NCI-H2196 treated with DMSO at 0.1 percent for 48 hours (cell line): ENCODE results near the gene PPM1E.
"Not testable (repeated sequence)": the region's sequence is repeated elsewhere in the genome, so short reads cannot be mapped to it uniquely, and the experiment has no call there.

ENCODE experiments used
- DNase-seq: peaks from one replicate; lab custom pipeline; 2025; ENCODE audit not compliant: unreplicated experiment; lab: John Stamatoyannopoulos, UW

The PPM1E gene

GRCh38 chr17:58755577-58756245 is at the start of gene PPM1E:
Gene PPM1E (plus strand): TSS chr17:58755854.
- DNase-seq: peak; percentile 72

DNA sequence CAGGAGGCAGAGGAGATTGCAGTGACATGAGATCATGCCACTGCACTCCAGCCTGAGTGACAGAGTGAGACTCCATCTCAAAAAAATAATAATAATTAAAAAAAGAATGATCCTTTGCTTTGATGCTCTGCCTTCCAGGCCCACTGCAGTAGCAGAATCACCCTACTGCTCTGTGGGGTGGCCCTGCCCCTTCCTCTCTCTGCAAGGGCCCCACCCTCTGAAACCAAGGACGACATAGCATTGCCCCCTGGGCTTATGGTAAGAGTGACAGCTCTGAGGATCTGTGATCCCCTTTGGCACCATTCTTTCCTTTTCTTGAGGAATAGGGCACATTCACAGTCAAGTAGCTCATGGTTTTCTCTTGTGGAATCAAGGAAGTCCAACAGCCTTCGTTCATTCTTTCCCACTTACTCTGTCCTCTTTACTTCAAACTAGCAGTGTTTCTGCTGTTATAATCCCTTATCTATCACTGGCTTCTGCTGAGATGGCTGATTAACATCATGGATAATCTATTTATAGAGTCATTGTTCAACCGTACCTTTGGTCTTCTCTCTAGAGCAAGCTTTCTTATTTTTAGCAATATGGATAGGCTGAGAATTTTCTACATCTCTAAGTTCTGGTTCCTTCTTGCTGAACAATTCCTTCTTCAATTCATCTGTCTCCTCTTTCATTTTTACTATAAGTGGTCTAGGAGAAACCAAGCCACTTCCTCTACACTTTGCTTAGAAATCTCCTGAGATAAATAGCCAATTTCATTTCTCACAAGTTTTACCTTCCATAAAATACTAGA is 49.1 kb upstream of the PPM1E start:
- no peak for DNase-seq

DNA sequence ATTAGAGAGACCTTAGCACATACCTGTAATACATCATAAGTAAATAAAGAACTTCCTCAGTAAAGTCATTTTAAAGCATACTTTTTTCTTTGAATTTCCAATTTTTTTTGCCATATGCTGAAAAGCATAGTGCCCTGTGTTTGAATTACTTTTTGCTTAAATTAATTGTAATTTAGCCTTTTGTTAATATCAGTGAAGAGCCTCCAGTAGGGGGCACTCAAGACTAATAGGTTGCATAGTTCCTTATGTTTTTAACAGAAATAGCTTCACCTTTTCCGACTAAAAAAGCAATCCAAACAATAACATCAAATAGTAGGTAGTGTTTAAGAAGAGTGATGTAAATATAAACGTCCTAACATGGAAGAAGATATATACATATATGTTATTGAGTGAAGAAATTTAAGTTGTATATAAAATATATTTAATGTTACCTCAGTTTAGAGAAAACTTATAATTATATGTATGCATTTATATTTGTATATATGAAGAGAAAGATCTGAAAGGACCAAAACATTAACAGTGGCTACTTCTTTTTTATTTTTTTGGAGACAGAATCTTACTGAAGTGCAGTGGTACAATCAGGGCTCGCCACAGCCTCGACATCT is 44.6 kb upstream of the PPM1E start:
- no peak for DNase-seq

- DNase-seq: no peak
Observed at GRCh38 chr17:58722274-58722673, 33.4 kb upstream of the PPM1E start.

GRCh38 chr17:58722696-58723095 is 33.0 kb upstream of the PPM1E start:
- DNase-seq: no peak

DNA sequence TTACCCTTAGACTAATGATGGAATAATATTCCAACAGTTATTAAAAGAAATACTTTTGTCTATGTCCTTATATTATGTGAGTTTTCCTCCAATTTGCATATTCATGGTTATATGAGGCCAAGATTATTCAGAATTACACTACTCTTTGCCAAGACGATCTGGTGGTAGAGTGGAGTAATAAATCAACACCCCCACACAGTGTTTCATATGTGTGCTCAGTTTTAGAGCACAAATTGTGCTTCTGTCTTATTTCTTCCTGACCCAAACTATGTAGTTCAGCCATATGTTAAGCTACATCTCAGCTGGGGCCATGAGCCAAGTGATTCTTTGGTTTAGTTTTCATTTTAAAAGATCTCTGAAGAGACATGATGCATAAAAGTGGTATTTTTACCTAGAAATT is 26.9 kb upstream of the PPM1E start:
- DNase-seq: no peak

- DNase-seq: no peak
Observed at GRCh38 chr17:58730937-58731336, 24.7 kb upstream of the PPM1E start.

DNA sequence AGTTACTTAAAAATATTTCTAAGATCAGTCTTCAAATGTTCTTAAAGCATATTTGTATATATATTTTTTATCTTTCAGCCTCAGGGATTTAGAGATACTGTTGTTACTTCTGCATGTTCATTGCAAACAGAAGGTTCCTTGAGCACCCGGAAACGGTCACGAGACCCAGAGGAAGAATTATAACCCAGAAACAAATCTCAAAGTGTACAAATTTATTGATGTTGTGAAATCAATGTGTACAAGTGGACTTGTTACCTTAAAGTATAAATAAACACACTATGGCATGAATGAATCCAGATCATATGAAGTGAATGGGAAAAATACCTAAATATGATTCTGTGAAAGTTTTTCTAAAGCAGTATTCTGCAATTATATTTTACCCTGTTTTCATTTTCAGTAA is 21.6 kb upstream of the PPM1E start:
- no peak for DNase-seq

DNA sequence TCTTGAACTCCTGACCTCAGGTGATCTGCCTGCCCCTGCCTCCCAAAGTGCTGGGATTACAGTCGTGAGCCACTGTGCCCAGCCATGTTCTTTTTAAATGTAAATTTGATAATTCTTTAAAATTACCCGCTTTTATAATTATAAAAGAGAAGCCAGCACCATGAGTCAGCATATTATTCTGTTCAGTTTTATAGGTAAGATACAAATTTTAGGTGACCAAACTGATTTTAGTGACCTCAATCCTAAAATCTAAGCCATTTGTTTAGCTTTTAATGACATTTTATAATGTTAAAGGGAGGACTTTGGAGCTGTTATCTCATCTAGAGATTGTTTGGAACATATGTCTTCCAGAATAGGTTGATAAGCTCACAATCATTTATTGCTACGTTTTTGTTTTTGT is 20.8 kb upstream of the PPM1E start:
- DNase-seq: no peak

DNA sequence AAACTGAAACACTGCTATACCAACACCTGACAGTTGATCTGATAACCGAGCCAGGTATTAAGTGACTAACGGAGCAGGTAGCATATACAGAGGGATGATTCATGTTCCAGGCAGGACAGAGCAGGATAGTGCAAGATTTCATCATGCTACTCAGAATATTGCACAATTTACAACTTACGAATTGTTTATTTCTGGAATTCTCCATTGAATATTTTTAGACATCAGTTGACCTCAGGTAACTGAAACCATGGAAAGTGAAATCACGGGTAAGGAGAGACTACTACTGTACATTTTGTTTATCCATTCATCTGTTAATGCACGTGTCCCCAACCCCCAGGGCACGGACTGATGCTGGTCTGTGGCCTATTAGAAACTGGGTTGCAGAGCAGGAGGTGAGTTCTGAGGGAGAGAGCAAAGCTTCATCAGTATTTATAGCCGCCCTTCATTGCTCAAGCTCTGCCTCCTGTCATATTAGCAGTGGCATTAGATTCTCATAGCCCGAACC is 14.5 kb upstream of the PPM1E start:
- no peak for DNase-seq

GRCh38 chr17:58747674-58748073 is 8.0 kb upstream of the PPM1E start:
- no peak for DNase-seq

DNA sequence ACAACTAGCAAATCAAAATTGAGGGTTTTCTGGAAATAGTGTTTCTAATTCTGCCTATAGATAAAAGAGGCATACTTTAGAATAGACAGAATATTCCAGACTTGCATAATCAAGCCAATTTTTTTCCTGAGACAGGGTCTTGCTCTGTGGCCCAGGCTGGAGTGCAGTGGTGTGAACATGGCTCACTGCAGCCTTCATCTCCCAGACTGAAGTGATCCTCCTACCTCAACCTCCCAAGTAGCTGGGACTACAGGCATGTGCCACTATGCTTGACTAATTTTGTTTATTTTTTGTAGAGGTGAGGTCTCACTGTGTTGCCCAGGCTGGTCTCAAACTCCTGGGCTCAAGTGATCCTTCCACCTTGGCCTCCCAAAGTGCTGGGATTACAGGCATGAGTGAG is 6.0 kb upstream of the PPM1E start:
- DNase-seq: not testable (repeated sequence)

GRCh38 chr17:58753026-58753425 is 2.6 kb upstream of the PPM1E start:
- DNase-seq: no peak

DNA sequence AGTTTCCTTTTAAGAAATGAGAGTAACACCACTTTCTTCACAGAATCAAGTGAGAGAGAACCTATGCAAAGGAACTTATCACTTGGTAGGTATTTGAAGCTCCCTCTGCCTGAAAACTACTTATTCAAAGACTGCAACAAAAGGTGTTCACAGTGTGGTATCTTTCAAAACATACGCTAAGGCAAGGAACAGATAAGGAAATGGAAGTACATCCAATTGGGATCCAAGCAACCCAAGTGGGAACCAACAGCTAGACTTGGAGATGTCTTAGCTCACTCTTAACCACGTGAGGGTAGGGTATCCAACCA is 431 bp upstream of the PPM1E start:
- no peak for DNase-seq

DNA sequence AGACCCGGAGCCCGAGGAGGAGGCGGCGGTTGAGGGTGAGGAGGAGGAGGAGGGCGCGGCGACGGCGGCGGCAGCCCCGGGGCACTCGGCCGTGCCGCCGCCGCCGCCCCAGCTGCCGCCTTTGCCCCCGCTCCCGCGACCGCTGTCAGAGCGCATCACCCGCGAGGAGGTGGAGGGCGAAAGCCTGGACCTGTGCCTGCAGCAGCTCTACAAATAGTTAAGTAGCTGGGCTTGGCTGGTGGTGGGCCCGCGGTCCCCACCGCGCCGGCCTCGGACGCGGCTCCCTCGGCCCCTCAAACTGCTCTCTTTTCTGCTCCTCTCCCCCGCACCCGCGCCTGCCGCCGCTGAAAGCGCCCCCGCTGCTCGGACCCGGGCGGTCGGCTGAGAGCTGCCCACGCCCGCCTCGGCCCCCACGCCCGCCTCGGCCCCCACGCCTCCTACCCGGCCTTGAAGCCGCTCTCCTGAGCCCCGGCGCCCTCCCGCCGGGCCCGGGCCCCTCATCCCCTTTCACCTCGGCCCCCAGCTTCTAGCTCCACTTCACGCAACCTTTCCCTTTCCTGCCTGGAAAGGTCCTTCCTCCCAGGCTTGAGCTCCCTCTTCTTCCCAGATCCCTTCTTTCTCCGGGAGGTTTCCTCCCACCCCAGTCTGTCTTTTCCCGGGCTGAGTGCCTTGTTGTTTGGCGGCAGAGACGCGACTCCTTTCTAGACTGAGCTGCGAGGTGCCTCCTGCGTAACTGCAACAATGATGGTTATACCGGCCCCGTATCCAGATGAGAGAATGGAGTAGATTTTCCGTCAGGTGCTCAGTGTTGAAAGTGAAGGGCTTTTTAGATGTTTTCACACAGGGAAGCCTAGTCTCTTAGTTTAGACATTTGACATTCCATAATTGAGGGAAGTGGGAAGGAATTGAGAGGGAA is 850 bp downstream of the PPM1E start:
- no peak for DNase-seq

DNA sequence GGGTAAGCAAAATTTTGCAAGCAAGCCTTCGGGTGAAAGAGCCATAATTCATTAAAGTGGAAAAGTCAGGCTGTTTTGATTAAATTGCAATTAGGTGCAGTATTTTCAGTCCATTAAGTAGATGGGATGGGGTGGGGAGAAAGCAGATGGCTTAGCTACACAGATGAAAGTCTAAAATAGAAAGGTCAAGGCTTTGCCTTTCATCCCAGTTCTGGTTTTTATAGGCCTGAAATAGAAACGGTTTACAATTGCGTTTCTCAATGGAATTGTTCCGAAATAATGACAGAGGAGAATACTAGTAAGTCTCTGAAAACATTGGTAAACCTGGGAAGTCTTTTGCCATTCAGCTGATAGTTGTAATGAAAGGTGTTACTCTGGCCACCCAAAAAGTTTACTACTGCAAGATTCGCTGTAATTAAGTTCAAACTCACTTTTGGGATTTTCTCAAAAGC is 1.5 kb downstream of the PPM1E start:
- DNase-seq: no peak

- no peak for DNase-seq
Observed at GRCh38 chr17:58758890-58759289, 3.2 kb downstream of the PPM1E start.

GRCh38 chr17:58759522-58759921 is 3.9 kb downstream of the PPM1E start:
- no peak for DNase-seq

GRCh38 chr17:58760248-58760647 is 4.6 kb downstream of the PPM1E start:
- no peak for DNase-seq

GRCh38 chr17:58763263-58763662 is 7.6 kb downstream of the PPM1E start:
- no peak for DNase-seq

DNA sequence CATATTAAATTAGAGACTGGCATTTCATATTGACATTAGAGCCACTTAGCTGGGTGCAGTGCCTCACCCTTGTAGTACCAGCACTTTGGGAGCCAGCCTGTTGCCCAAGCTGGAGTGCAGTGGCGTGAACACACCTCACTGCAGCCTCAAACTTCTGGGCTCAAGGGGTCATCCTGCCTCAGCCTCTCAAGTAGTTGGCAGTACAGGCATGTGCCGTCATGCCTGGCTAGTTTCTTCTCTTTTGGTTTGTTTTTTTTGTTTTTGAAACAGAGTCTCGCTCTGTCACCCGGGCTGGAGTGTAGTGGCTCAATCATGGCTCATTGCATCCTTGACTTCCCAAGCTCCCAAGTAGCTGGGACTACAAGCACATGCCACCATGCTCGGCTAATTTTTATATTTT is 8.7 kb downstream of the PPM1E start:
- DNase-seq: no peak
